Measurements from ENCODE around the gene URB2.

DNA sequence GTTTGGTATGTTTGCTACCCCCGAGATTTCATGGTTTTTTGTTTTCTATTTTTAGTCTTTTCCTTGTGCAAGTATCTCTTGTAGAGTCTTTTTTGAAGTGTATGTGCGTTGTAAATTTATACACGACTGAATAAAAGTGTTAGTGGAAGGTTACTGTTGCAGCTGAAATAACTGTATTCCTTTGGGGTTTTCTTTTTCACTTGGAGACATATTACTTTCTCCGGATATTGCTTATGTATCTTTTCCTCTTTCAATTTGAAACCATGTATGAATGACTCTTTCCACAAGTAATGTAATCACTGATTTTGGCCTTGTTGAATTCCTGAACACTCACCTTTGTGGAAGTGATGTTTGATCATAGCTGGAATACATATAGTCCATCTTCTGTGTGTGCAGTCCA, 956 bp downstream of the URB2 start:
- no peak for TF ChIP-seq EZH2 (optimal IDR thresholded peaks at IDR 0.05; ENCODE audit: low read depth, low read length)
- TF ChIP-seq, protein P1, sequence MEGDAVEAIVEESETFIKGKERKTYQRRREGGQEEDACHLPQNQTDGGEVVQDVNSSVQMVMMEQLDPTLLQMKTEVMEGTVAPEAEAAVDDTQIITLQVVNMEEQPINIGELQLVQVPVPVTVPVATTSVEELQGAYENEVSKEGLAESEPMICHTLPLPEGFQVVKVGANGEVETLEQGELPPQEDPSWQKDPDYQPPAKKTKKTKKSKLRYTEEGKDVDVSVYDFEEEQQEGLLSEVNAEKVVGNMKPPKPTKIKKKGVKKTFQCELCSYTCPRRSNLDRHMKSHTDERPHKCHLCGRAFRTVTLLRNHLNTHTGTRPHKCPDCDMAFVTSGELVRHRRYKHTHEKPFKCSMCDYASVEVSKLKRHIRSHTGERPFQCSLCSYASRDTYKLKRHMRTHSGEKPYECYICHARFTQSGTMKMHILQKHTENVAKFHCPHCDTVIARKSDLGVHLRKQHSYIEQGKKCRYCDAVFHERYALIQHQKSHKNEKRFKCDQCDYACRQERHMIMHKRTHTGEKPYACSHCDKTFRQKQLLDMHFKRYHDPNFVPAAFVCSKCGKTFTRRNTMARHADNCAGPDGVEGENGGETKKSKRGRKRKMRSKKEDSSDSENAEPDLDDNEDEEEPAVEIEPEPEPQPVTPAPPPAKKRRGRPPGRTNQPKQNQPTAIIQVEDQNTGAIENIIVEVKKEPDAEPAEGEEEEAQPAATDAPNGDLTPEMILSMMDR (IDR thresholded peaks at IDR 0.05; ENCODE audit: low read length) = no peak

All from MM.1S (cell line).